WTC11 (cell line): ENCODE results near the gene PCSK5. TPM values are rescaled to one million over a fixed set of nuclear protein-coding genes. Genes with fewer than 3 reads are reported as not detected.

Experiments
- ATAC-seq: fragments of 200-7000 bp; cut with Tn5 transposase; 2 replicates; pipeline ENCODE4 v1.10.0; 2021; ENCODE audit warnings: mild to moderate bottlenecking, moderate library complexity
- CTCF ChIA-PET: fragments of 300-600 bp; sonication (Branson Sonifier 250); formaldehyde crosslinking; loops from one replicate; lab custom pipeline; 2021; ENCODE audit warnings: antibody characterized with exemption; lab: Charles Lee
- POLR2A ChIA-PET: fragments of 350-600 bp; sonication (Branson Sonifier 250); formaldehyde crosslinking; loops from one replicate; lab custom pipeline; 2021; ENCODE audit warnings: antibody characterized with exemption; lab: Charles Lee
- DNase-seq: peaks from one replicate; pipeline ENCODE4 v3.0.0; 2021; ENCODE audit warnings: low spot score
- H3K27ac Mint-ChIP-seq: 2 replicates; pipeline ENCODE4 v1.8.0; 2021; ENCODE audit warnings: mixed read lengths
- H3K27me3 Mint-ChIP-seq: 2 replicates; pipeline ENCODE4 v1.8.0; 2021; ENCODE audit warnings: low read depth, mild to moderate bottlenecking, moderate library complexity, mixed read lengths
- H3K36me3 Mint-ChIP-seq: 2 replicates; pipeline ENCODE4 v1.8.0; 2021; ENCODE audit warnings: mixed read lengths
- H3K4me1 Mint-ChIP-seq: 2 replicates; pipeline ENCODE4 v1.8.0; 2022; ENCODE audit warnings: mixed read lengths
- H3K4me3 Mint-ChIP-seq: 2 replicates; pipeline ENCODE4 v1.8.0; 2021; ENCODE audit warnings: mild to moderate bottlenecking, moderate library complexity, mixed read lengths
- H3K9me3 Mint-ChIP-seq: 2 replicates; pipeline ENCODE4 v1.8.0; 2021; ENCODE audit warnings: mixed read lengths
- AFF4 ChIP-seq: sonication (generic); formaldehyde crosslinking; IDR thresholded peaks from 2 replicates; pipeline ENCODE4 v1.8.1; 2023; ENCODE audit warnings: mild to moderate bottlenecking, missing genetic modification reagents, borderline replicate concordance
- E2F1 ChIP-seq: sonication (generic); formaldehyde crosslinking; IDR thresholded peaks from 2 replicates; pipeline ENCODE4 v1.8.0; 2022; ENCODE audit warnings: mild to moderate bottlenecking, missing genetic modification reagents
- HMGA2 ChIP-seq: fragments of 250-450 bp; sonication (Bioruptor Pico); IDR thresholded peaks from 2 replicates; pipeline ENCODE4 v1.4.0; 2021; ENCODE audit warnings: mild to moderate bottlenecking, moderate library complexity
- MAX ChIP-seq: sonication (generic); formaldehyde crosslinking; IDR thresholded peaks from 2 replicates; pipeline ENCODE4 v1.8.0; 2022; ENCODE audit warnings: mild to moderate bottlenecking, missing genetic modification reagents
- MYBL2 ChIP-seq: sonication (generic); formaldehyde crosslinking; IDR thresholded peaks from 2 replicates; pipeline ENCODE4 v1.8.1; 2023; ENCODE audit warnings: mild to moderate bottlenecking, moderate library complexity, missing genetic modification reagents
- NR2C2 ChIP-seq: sonication (generic); formaldehyde crosslinking; IDR thresholded peaks from 2 replicates; pipeline ENCODE4 v1.8.0; 2022; ENCODE audit warnings: mild to moderate bottlenecking, missing genetic modification reagents
- NR3C1 ChIP-seq: sonication (generic); formaldehyde crosslinking; conservative IDR thresholded peaks from 2 replicates; pipeline ENCODE4 v1.8.1; 2023; ENCODE audit warnings: low read depth, mild to moderate bottlenecking, missing genetic modification reagents
- OVOL2 ChIP-seq: fragments of 250-450 bp; sonication (Bioruptor Pico); IDR thresholded peaks from 2 replicates; pipeline ENCODE4 v1.9.0; 2021; ENCODE audit warnings: mild to moderate bottlenecking, borderline replicate concordance
- SP1 ChIP-seq: sonication (generic); formaldehyde crosslinking; conservative IDR thresholded peaks from 2 replicates; pipeline ENCODE4 v1.8.1; 2022; ENCODE audit warnings: missing genetic modification reagents
- TCF7 ChIP-seq: sonication (generic); formaldehyde crosslinking; IDR thresholded peaks from 2 replicates; pipeline ENCODE4 v1.8.0; 2022; ENCODE audit warnings: mild to moderate bottlenecking, low read depth, missing genetic modification reagents, moderate library complexity
- ZNF138 ChIP-seq: sonication (generic); formaldehyde crosslinking; conservative IDR thresholded peaks from 2 replicates; pipeline ENCODE4 v1.8.1; 2022; ENCODE audit warnings: mild to moderate bottlenecking, moderate library complexity, missing genetic modification reagents
- total RNA-seq: library from RNA; stranded (reverse); gene quantifications from 3 replicates; pipeline ENCODE4 v1.2.3, GENCODE V29; 2021
- TF ChIP-seq, protein P1 (sequence below): fragments of 250-450 bp; sonication (Bioruptor Pico); IDR thresholded peaks from 2 replicates; pipeline ENCODE4 v1.9.0; 2021; ENCODE audit warnings: mild to moderate bottlenecking, borderline replicate concordance
- TF ChIP-seq, protein P2 (sequence below): sonication (generic); formaldehyde crosslinking; IDR thresholded peaks from 2 replicates; pipeline ENCODE4 v1.8.1; 2022; ENCODE audit warnings: mild to moderate bottlenecking, moderate library complexity, missing genetic modification reagents

Gene PCSK5
- total RNA-seq, 1 experiment from 2014 or later, result 30.6 TPM

- TF ChIP-seq, protein P1, sequence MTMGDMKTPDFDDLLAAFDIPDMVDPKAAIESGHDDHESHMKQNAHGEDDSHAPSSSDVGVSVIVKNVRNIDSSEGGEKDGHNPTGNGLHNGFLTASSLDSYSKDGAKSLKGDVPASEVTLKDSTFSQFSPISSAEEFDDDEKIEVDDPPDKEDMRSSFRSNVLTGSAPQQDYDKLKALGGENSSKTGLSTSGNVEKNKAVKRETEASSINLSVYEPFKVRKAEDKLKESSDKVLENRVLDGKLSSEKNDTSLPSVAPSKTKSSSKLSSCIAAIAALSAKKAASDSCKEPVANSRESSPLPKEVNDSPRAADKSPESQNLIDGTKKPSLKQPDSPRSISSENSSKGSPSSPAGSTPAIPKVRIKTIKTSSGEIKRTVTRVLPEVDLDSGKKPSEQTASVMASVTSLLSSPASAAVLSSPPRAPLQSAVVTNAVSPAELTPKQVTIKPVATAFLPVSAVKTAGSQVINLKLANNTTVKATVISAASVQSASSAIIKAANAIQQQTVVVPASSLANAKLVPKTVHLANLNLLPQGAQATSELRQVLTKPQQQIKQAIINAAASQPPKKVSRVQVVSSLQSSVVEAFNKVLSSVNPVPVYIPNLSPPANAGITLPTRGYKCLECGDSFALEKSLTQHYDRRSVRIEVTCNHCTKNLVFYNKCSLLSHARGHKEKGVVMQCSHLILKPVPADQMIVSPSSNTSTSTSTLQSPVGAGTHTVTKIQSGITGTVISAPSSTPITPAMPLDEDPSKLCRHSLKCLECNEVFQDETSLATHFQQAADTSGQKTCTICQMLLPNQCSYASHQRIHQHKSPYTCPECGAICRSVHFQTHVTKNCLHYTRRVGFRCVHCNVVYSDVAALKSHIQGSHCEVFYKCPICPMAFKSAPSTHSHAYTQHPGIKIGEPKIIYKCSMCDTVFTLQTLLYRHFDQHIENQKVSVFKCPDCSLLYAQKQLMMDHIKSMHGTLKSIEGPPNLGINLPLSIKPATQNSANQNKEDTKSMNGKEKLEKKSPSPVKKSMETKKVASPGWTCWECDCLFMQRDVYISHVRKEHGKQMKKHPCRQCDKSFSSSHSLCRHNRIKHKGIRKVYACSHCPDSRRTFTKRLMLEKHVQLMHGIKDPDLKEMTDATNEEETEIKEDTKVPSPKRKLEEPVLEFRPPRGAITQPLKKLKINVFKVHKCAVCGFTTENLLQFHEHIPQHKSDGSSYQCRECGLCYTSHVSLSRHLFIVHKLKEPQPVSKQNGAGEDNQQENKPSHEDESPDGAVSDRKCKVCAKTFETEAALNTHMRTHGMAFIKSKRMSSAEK (CRISPR knock-in tag), result no peak
- TF ChIP-seq HMGA2 (CRISPR knock-in tag), result no peak
Observed at GRCh38 chr9:75996726-75997125, 106.3 kb downstream of the PCSK5 start (continued).

DNA sequence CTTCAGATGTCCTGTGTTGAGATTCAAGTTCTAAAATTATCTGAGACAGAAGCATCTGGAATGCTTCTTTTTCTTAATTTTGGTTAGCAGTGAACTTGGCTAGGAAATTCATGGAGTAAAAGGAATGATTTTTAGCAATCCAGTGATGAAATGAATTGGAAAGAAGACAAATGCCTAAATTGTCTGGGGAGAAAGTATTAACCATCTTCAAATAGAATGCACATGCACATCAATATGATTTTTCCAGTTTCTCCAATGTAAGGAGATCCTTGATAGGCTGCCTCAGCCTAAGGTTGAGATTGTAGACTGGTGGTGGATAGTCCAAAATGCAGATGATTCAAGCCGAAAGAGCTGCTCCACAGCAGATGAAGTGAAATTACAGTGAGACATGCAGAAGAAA, 106.7 kb downstream of the PCSK5 start:
- POLR2A ChIA-PET, result no interaction called here
- ATAC-seq (no peak), DNase-seq (no peak)
- Mint-ChIP-seq H3K4me1 (peaks cover 38% of the 10 kb centered on the region), H3K27ac (no peak overlapping the region), H3K36me3 (peaks cover 19% of the 10 kb centered on the region), H3K4me3 (no peak overlapping the region), H3K27me3 (no peaks in the 10 kb centered on the region)
- TF ChIP-seq MYBL2 (CRISPR knock-in tag), result no peak
- TF ChIP-seq, all 79 proteins: peak for 0
- CTCF ChIA-PET, result no interaction called here
- H3K9me3 Mint-ChIP-seq, result peaks cover 22% of the 10 kb centered on the region

DNA sequence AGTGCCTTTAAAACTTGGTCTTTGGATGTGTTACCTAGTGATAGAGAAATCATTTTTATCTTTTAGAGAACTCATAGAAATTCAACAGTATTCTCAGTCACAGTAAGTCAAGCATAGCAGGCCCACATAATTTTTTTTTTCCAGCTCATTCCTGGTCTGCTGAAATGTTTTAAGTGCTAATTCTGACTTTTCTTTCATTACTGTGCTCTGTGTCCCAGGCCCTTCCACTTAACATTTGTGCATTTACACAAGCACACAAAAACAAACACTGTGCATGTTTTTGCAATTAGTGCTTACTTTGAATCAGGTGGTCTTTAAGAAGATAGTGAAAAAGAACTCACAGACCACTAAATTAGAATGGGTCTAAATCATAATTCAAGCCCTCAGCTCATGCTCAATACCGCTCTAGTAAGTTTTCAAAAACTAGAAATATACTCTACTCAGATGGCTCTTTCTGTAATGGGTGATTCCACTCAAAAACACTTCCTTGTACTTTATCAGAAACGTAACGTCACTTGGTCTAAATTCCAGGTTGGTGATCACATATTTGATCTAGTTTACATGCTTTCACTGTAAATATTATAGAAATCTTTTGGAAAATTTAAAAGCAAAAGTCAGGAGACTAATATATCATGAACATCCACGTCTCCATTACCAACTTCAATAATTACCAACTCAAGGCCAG, 107.8 kb downstream of the PCSK5 start:
- no peak overlapping the region for H3K4me3 Mint-ChIP-seq
- peaks cover 19% of the 10 kb centered on the region for H3K36me3 Mint-ChIP-seq
- POLR2A ChIA-PET, result no interaction called here
- DNase-seq (no peak), ATAC-seq (no peak)
- no peaks in the 10 kb centered on the region for H3K27me3 Mint-ChIP-seq
- H3K27ac Mint-ChIP-seq, result no peak overlapping the region
- peaks cover 38% of the 10 kb centered on the region for H3K4me1 Mint-ChIP-seq
- CTCF ChIA-PET, result no interaction called here
- TF ChIP-seq NR2C2 (CRISPR knock-in tag), result no peak
- TF ChIP-seq, protein P2, sequence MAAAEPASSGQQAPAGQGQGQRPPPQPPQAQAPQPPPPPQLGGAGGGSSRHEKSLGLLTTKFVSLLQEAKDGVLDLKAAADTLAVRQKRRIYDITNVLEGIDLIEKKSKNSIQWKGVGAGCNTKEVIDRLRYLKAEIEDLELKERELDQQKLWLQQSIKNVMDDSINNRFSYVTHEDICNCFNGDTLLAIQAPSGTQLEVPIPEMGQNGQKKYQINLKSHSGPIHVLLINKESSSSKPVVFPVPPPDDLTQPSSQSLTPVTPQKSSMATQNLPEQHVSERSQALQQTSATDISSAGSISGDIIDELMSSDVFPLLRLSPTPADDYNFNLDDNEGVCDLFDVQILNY (CRISPR knock-in tag), result no peak
- TF ChIP-seq, protein P1 (CRISPR knock-in tag), result no peak
- no peak for TF ChIP-seq NR3C1
- no peak for TF ChIP-seq AFF4 (CRISPR knock-in tag)
- TF ChIP-seq OVOL2, result no peak
- no peak for TF ChIP-seq MAX (CRISPR knock-in tag)
- TF ChIP-seq SP1 (CRISPR knock-in tag), result no peak
- TF ChIP-seq E2F1 (CRISPR knock-in tag), result no peak
- TF ChIP-seq ZNF138 (CRISPR knock-in tag), result no peak
- no peak for TF ChIP-seq TCF7
- peaks cover 20% of the 10 kb centered on the region for H3K9me3 Mint-ChIP-seq
